ENCODE results near the gene GRIN3B. TPM values are rescaled to one million over a fixed set of nuclear protein-coding genes. Genes with fewer than 3 reads are reported as not detected.

GRIN3B gene
- total and polyA plus RNA-seq, 2 of the 4 experiments (the other 2 are of a cell fraction): under 0.01 to 0.91 TPM

DNA sequence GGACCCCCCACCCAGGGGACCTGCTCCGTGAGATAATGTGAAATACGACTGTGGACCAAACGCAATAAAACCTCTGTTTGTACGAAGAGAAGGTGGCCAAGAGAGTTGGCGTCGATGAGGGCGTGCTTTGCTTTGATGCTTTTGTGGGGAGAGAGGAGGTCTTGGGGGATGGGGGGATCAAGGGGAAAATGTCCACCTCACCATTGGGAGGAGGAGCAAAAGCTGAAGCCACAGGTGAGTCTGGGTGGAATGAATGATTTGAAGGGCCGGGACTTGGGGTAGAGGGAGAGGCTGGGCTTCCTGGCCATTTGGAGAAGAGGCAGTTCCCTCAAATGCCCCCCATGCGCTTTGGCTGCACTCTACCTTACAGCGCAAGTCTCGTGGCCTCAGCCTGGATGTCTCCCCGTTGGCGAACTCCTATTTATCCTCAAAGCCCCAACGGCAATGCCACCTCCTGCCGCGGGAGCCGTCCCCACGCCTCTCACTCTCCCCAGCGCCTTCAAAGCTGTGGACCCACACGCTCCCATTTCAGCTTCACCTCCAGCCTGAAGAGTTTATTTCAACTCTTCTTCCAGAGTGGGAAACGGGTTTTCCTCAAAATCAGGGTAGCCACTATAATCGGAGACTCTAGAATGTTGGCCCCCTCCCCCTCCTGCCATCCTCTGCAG is 38.9 kb downstream of the GRIN3B start:
- Histone ChIP-seq H4K5ac (ENCODE audit: low read depth, low read length) (no peak overlapping the region), H3K14ac (replicated peaks; ENCODE audit: low read depth, low read length) (no peak overlapping the region), H3K4me1 (ENCODE audit: control insufficient read depth, insufficient read depth, low read length) (peaks cover 7% of the 10 kb centered on the region; the same call in 1 of the 2 replicates), H2BK20ac (ENCODE audit: low read depth, low read length) (no peak overlapping the region), H3K9me3 (ENCODE audit: control insufficient read depth, insufficient read depth, low read length) (no peaks in the 10 kb centered on the region), H3K23ac (ENCODE audit: low read depth, low read length) (peak overlapping the region; percentile 5; the same call in 1 of the 2 replicates), H3K18ac (ENCODE audit: low read depth, low read length) (no peak overlapping the region), H3K9ac (ENCODE audit: low read depth, low read length) (no peak overlapping the region), H3K27ac (ENCODE audit: insufficient read depth, low read length) (no peak overlapping the region), H2BK15ac (ENCODE audit: low read depth, low read length) (no peak overlapping the region), H2AFZ (replicated peaks; ENCODE audit: low read length, poor library complexity) (peak overlapping the region; percentile 90), H3K79me1 (ENCODE audit: low read depth in 1 of 2, low read length in 2 of 2) (peaks cover 0 to 28% of the 10 kb centered on the region in 2 experiments; a peak in 2 of 4 replicates), H3K4ac (ENCODE audit: low read depth, low read length) (no peak overlapping the region), H2BK5ac (ENCODE audit: low read depth, low read length, poor library complexity, severe bottlenecking) (no peak overlapping the region), H2BK120ac (ENCODE audit: low read depth, low read length) (no peak overlapping the region), H3K56ac (ENCODE audit: extremely low read depth, insufficient read depth, low read length) (no peak overlapping the region), H3K4me3 (ENCODE audit: insufficient read depth, low read depth, low read length) (no peak overlapping the region), H2AK5ac (ENCODE audit: low read depth, low read length) (no peak overlapping the region), H2AK9ac (replicated peaks; ENCODE audit: low read depth, low read length, poor library complexity) (peak overlapping the region; percentile 47), H3K36me3 (ENCODE audit: control insufficient read depth, insufficient read depth, low read length) (peaks cover 34% of the 10 kb centered on the region), H3K4me2 (ENCODE audit: low read depth, low read length) (no peak overlapping the region; the same call in 1 of the 2 replicates), H4K20me1 (ENCODE audit: insufficient read depth, low read length) (peaks cover 48% of the 10 kb centered on the region), H3K9me1 (ENCODE audit: insufficient read depth, low read length) (no peaks in the 10 kb centered on the region), H4K8ac (ENCODE audit: low read depth in 2 of 2, low read length in 2 of 2) (peak overlapping the region in 1 of 2 experiments; percentile 11; a peak in 1 of 4 replicates), H4K91ac (ENCODE audit: insufficient read depth, low read depth, low read length) (no peak overlapping the region), H3K27me3 (ENCODE audit: control insufficient read depth, insufficient read depth, low read length) (no peaks in the 10 kb centered on the region)
- ATAC-seq (ENCODE audit: low read depth) (peak; percentile 0; the same call in 1 of the 2 replicates), DNase-seq (peak; percentile 28)
- in situ Hi-C loops (cut with MboI; ENCODE audit: low sequenced_read_pairs): no loop called here
- intact Hi-C loops (cut with micrococcal nuclease): no loop called here
- ChIA-PET CTCF (interaction anchor here (0.6 to 1.2 kb wide), 2 partner anchors 29 to 414 kb away, joined by 3 read pairs; no protein-coding TSS in a partner anchor), POLR2A (ENCODE audit: unreplicated experiment) (interaction anchor here (0.7 to 1.8 kb wide), 3 partner anchors 11 to 13 kb away, joined by 3 to 4 read pairs (median 3); partner anchors contain the start of gene CNN2)
- WGBS, 2 experiments (ENCODE audit: extremely low coverage in 2 of 2, insufficient read length in 1 of 2): 71% methylated on average over 18 of the region's 22 CpGs; no CpG with 5 or more reads in 1 of the 2 experiments
- dilution Hi-C loops (cut with HindIII; ENCODE audit: low sequenced_read_pairs, unreplicated experiment): no loop called here
- TF ChIP-seq BHLHE40 (IDR thresholded peaks at IDR 0.05; ENCODE audit: low read depth, low read length) (no peak), POLR2A (IDR thresholded peaks at IDR 0.05; ENCODE audit: low read depth, low read length) (no peak), RFX5 (IDR thresholded peaks at IDR 0.05; ENCODE audit: low read depth, low read length) (no peak), CEBPB (IDR thresholded peaks at IDR 0.05; ENCODE audit: low read depth, low read length) (no peak), NFE2L2 (IDR thresholded peaks at IDR 0.05; ENCODE audit: low read depth, low read length) (no peak), MAFK (IDR thresholded peaks at IDR 0.05; ENCODE audit: low read depth, low read length) (no peak), SMC3 (IDR thresholded peaks at IDR 0.05; ENCODE audit: low read depth, low read length) (no peak), MXI1 (IDR thresholded peaks at IDR 0.05; ENCODE audit: borderline replicate concordance, low read depth, low read length) (no peak)
- TF ChIP-seq, protein P1, sequence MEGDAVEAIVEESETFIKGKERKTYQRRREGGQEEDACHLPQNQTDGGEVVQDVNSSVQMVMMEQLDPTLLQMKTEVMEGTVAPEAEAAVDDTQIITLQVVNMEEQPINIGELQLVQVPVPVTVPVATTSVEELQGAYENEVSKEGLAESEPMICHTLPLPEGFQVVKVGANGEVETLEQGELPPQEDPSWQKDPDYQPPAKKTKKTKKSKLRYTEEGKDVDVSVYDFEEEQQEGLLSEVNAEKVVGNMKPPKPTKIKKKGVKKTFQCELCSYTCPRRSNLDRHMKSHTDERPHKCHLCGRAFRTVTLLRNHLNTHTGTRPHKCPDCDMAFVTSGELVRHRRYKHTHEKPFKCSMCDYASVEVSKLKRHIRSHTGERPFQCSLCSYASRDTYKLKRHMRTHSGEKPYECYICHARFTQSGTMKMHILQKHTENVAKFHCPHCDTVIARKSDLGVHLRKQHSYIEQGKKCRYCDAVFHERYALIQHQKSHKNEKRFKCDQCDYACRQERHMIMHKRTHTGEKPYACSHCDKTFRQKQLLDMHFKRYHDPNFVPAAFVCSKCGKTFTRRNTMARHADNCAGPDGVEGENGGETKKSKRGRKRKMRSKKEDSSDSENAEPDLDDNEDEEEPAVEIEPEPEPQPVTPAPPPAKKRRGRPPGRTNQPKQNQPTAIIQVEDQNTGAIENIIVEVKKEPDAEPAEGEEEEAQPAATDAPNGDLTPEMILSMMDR (conservative IDR thresholded peaks at IDR 0.05; ENCODE audit: low read depth, low read length): no peak
- TF ChIP-seq, protein P2, sequence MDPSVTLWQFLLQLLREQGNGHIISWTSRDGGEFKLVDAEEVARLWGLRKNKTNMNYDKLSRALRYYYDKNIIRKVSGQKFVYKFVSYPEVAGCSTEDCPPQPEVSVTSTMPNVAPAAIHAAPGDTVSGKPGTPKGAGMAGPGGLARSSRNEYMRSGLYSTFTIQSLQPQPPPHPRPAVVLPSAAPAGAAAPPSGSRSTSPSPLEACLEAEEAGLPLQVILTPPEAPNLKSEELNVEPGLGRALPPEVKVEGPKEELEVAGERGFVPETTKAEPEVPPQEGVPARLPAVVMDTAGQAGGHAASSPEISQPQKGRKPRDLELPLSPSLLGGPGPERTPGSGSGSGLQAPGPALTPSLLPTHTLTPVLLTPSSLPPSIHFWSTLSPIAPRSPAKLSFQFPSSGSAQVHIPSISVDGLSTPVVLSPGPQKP (IDR thresholded peaks at IDR 0.05; ENCODE audit: borderline replicate concordance, low read depth, low read length): no peak
- BruUV-seq (replicated peaks): no TSS peak

Measured in IMR-90 (cell line).